IgD-negative memory B cell (primary cell): Measurements from ENCODE around the gene GCC1. TPM values are rescaled to one million over a fixed set of nuclear protein-coding genes. Genes with fewer than 3 reads are reported as not detected.
A peak's percentile ranks its signal among the peaks of the same experiment; 100 is the strongest.

ENCODE experiments used
- H3K27ac Mint-ChIP-seq, 3 donors: one replicate each; pipeline ENCODE4 v1.8.0; 2020 to 2022; ENCODE audit warnings: mild to moderate bottlenecking in 3 of 3, mixed read lengths in 3 of 3, moderate library complexity in 1 of 3
- H3K27me3 Mint-ChIP-seq: one replicate; pipeline ENCODE4 v1.8.0; 2021; ENCODE audit warnings: mixed read lengths
- H3K36me3 Mint-ChIP-seq: one replicate; pipeline ENCODE4 v1.8.0; 2020; ENCODE audit warnings: mild to moderate bottlenecking, mixed read lengths
- H3K4me1 Mint-ChIP-seq, 3 donors: one replicate each; pipeline ENCODE4 v1.8.0; 2020 to 2022; ENCODE audit warnings: mixed read lengths in 3 of 3, mild to moderate bottlenecking in 1 of 3
- H3K4me3 Mint-ChIP-seq, 4 donors: one replicate each; pipeline ENCODE4 v1.8.0; 2020 to 2022; ENCODE audit warnings: mild to moderate bottlenecking in 4 of 4, mixed read lengths in 4 of 4, moderate library complexity in 3 of 4
- H3K9me3 Mint-ChIP-seq, 3 donors: one replicate each; pipeline ENCODE4 v1.8.0; 2020 to 2021; ENCODE audit warnings: mixed read lengths in 3 of 3, mild to moderate bottlenecking in 1 of 3
- polyA plus RNA-seq: library from polyadenylated mRNA; unstranded; fragments of 300-500 nt; fragmentation: Illumina TruSeq; gene quantifications from one replicate; pipeline ENCODE4 v1.2.3, GENCODE V29; 2021

GCC1 gene, protein sequence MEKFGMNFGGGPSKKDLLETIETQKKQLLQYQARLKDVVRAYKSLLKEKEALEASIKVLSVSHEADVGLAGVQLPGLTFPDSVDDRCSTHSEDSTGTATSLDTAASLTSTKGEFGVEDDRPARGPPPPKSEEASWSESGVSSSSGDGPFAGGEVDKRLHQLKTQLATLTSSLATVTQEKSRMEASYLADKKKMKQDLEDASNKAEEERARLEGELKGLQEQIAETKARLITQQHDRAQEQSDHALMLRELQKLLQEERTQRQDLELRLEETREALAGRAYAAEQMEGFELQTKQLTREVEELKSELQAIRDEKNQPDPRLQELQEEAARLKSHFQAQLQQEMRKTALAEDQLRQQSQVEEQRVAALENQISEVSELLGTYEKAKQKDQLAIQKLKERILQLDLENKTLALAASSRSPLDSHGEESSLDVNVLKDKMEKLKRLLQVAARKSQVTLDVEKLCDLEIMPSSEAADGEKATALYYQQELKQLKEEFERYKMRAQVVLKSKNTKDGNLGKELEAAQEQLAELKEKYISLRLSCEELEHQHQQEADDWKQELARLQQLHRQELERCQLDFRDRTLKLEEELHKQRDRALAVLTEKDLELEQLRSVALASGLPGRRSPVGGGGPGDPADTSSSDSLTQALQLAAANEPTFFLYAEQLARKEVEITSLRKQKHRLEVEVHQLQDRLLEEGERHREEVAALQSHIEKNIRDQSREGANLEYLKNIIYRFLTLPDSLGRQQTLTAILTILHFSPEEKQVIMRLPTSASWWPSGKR
- 28.8 TPM for polyA plus RNA-seq

DNA sequence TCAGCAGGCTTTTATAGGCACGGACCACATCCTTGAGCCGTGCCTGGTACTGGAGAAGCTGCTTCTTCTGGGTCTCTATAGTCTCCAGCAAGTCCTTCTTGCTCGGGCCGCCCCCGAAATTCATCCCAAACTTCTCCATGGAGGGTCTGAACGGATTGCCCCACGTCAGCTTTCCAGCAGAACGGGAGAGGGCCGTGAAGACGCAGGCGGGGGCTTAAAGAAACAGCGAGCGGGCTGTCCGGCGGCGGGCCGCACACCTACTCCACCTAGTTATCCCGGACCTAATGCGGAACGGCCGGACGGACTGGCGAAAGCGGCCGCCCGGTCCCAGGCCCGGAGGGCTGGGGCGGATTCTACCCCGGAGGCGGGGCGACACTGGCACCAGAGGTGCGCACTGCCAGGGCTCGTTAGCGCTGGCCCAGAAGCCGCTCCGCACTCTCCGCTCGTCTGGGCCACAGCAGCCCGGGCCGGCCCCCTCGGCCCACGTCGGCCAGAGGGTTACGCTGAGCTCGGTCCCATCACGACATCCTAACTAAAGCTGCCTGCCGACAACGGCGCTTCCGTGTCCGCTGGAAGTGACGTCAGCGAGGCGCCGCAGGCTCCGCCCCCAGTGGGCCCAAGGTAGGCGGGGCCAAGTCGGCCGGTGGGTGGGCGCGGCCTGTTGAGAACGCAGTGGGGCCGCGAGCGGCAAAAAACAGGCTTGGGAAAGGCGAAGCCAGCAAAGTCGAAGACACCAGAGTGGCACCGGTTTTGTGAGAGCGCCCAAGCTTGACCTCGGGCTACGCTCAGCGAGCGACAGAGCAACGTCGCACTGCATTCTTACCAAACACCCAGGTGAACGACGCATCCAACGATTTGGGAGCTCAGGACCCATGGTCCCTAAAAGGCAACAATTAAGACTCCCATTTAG is at the start of gene GCC1:
Gene GCC1 (minus strand): TSS at position 553 of the 910 bp plus-strand sequence. CDS start 414 bp downstream, at position 139.
- Mint-ChIP-seq H3K27me3 (peaks cover 1% of the 10 kb centered on the region), H3K27ac (peak within 1 kb of the TSS; percentile 61 to 91 (median 86)), H3K4me1 (peaks cover 31 to 62% (median 49%) of the 10 kb centered on the region in 3 donors), H3K36me3 (peaks cover 4% of the 10 kb centered on the region), H3K4me3 (peak within 1 kb of the TSS; percentile 95 to 96 (median 96)), H3K9me3 (no peaks in the 10 kb centered on the region)

DNA sequence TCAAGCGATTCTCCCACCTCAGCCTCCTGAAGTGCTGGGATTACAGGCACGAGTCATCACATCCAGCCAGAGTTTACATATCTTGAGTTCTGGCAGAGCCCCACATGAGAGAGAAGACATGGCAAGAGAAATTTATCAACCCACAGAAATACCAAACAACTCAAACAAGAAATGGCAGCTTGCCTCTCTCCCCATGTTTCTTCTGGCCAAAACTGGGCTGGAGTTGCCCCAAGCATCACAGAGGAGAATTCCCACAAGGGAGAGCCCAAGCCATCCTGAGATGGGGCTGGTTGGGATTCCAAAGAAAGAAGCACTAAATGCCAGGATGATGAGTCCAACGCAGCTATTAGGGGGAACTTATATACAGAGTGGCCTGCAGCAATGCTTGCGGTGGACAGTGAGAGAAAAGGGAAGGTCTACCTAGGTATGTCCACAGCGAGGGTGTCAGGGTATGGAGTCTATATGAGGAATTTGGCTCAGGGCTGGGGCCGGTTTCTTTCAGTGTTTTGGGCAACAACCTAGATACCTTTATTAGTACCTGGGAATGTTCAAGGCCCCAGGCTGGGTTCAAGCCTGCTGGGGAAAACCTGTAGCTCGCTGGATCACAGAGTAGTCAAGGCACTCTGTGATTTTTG is 47.0 kb upstream of the GCC1 start:
- H3K36me3 Mint-ChIP-seq, result peaks cover 5% of the 10 kb centered on the region
- H3K27ac Mint-ChIP-seq, result no peak overlapping the region
- H3K9me3 Mint-ChIP-seq, result peaks cover 0 to 3% (median 1%) of the 10 kb centered on the region in 3 donors
- H3K4me1 Mint-ChIP-seq, result peaks cover 0 to 4% (median 0%) of the 10 kb centered on the region in 3 donors
- peaks cover 26% of the 10 kb centered on the region for H3K27me3 Mint-ChIP-seq
- no peak overlapping the region for H3K4me3 Mint-ChIP-seq

DNA sequence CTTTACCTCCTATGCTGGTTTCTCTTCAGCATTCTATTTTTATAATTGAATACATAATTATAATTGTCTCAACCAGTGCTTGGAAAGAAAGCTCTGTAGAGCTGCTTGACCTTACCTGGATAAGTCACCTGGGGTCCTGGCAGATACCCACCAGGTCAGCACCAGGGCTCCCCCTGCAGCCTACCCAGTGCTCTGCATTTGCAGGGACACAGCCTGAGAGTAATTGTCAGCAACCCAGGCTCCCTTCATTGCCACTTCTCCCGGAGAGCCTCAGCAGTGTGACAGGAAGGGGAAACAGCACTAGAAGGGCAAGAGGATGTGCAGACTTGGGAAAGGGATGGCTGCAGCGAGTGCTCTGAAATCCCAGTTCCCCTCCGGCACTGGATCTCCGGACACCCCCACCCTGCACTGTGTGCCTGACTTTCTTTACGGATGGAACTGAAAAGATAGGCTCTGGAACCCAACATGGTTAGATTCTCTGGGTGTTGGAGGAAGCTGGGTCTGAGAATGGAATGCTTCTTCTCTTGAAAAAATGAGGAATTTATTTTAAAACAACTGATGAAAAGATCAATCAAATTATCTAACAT is 44.0 kb upstream of the GCC1 start:
- Mint-ChIP-seq H3K4me1 (peaks cover 0 to 4% (median 0%) of the 10 kb centered on the region in 3 donors), H3K4me3 (no peak overlapping the region), H3K36me3 (peaks cover 2% of the 10 kb centered on the region), H3K27ac (no peak overlapping the region), H3K27me3 (peaks cover 20% of the 10 kb centered on the region), H3K9me3 (peaks cover 0 to 3% (median 1%) of the 10 kb centered on the region in 3 donors)

DNA sequence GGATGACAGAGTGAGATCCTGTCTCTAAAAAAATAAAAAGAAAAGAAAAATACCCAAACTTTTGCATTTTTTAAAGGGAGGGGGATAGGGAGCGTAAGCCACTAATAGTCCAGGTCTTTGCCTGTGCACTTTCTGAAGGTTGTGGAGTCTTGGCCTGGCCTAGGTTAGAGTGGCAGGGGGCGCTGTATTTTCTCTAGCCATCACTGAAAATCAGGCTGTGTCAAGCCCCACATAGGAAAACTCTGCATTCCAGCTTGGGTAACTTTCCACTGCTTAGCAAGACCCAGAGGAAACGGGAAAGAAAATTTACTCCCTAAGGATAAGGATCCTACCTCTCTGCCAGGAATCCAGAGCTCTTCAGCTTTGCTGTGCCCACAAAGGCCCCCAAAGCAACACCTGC is 43.0 kb upstream of the GCC1 start:
- H3K27ac Mint-ChIP-seq, result no peak overlapping the region
- peaks cover 2% of the 10 kb centered on the region for H3K36me3 Mint-ChIP-seq
- H3K4me1 Mint-ChIP-seq, result peaks cover 0 to 4% (median 0%) of the 10 kb centered on the region in 3 donors
- H3K9me3 Mint-ChIP-seq, result peaks cover 0 to under 1% (median 0%) of the 10 kb centered on the region in 3 donors
- peaks cover 16% of the 10 kb centered on the region for H3K27me3 Mint-ChIP-seq
- no peak overlapping the region for H3K4me3 Mint-ChIP-seq

DNA sequence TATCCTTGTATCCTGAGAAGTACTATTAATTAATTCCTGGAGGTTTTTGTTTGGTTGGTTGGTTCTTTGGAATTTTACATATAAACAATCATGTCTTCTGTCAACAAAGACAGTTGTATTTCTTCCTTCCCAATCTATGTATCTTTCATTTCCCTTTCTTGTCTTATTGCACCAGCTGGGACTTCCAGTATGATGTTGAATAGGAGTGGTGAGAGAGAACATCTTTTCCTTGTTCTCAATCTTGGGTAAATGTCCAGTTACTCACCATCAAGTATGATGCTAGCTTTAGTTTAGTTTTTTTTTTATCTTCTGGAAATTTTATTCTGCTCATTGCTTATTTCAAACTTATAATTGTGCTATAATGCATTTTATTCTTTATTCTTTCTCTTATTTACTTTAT is 39.9 kb upstream of the GCC1 start:
- H3K4me3 Mint-ChIP-seq, result no peak overlapping the region

DNA sequence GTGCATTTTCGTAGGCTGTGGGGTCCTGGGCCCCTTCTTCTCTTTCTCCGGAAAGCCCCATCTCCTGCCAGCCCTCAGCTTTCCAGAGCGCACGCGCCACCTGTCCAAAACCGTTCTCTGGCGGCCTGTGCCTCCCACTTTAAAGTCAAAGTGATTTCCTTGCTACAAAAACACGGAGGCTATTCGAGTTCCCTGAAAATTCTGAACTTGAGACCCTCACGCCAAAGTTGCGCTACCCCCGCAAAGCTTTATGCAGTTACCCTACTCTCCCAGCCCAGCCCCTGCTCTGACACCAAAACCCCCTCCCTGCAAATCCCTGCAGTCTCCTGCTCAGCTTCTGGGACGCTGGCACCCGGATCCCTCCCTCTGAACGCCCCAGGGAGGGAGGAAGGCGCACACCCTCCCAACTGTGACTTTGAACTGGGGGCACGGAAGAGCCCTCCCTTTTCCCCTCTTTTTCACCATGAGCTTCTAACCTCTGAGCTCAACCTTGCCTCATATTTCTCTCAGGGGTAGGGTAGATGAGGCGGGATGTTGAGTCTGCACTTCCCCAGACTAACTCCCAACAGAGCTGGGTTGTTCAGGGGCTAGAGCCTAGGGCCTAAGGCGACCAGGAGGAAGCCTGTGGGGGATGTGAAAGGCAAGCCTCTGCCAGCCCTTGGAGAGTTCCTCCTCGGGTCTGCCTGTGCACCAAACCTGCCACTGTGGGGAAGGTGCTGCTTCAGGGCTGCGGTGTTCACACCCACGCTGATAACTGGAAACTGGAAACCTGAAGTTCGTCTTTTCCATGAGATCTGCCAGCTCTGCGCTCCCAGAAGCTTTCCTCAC is 35.2 kb upstream of the GCC1 start:
- Mint-ChIP-seq H3K27ac (no peak overlapping the region), H3K27me3 (peaks cover 42% of the 10 kb centered on the region), H3K36me3 (no peaks in the 10 kb centered on the region), H3K9me3 (no peaks in the 10 kb centered on the region), H3K4me1 (peaks cover 0 to 5% (median 0%) of the 10 kb centered on the region in 3 donors), H3K4me3 (peak overlapping the region in 1 of 4 donors; percentile 56)

More for the DNA sequence above, 39.9 kb upstream of the GCC1 start:
- Mint-ChIP-seq H3K36me3 (no peaks in the 10 kb centered on the region), H3K27me3 (peaks cover 20% of the 10 kb centered on the region), H3K9me3 (no peaks in the 10 kb centered on the region), H3K4me1 (peaks cover 0 to 5% (median 0%) of the 10 kb centered on the region in 3 donors), H3K27ac (no peak overlapping the region)

DNA sequence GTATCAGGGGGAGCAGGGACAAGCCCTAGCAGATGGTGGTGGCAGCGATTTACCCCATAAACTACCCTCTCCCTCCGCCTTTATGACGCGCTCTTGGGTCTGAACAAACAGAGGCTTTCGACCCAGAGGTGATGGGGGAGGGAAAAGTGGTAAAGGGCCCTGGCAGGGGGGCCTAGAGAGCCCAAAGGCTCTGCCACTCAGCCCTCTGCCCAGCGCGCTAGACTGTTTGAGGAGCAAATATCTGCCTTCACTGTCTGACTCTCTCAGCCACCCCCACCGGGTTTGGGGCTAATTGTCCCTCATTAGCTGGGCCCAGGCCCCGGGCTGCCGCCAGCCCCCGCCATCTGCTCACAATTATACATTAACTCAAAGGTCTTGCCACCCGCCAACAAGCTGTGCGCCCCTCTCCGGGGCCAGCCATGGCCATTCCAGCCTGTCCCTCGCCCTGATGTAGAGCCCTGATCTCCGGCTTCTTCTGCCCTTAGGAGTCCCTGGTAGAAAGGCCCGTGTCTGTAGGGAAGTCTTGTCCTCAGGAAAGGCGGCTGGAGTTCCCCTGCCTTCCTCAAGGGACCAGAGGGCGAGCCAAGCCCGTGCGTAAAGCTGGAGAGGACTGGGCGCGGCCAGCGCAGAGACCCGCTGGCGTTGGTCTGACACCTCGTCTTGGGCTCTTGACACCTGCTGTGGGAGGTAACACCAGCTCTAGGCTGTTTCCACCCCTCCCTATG is 34.4 kb upstream of the GCC1 start:
- Mint-ChIP-seq H3K36me3 (no peaks in the 10 kb centered on the region), H3K4me1 (peaks cover 0 to 5% (median 0%) of the 10 kb centered on the region in 3 donors), H3K27me3 (peaks cover 46% of the 10 kb centered on the region), H3K4me3 (no peak overlapping the region), H3K27ac (no peak overlapping the region), H3K9me3 (no peaks in the 10 kb centered on the region)

DNA sequence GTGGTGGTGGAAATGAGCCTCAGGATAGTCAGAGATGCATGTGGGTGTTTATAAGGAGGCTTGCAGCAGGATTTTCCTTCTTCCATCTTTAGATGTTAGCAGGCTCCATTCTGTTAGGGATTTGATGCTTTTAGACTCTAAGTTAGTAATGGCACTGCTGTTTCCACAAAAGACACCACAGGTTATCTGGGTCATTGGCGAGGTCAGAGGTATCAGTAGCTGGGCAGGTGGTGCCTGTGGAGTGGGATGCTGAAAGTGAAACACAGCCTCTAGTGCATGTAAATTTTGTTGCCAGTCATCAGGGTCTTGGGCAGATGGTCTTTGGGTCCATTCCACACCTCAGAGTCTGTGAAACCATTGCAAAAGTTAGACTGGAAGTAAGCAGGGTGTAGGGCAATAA is 33.4 kb upstream of the GCC1 start:
- Mint-ChIP-seq H3K4me1 (peaks cover 0 to 5% (median 0%) of the 10 kb centered on the region in 3 donors), H3K27me3 (peaks cover 49% of the 10 kb centered on the region), H3K4me3 (no peak overlapping the region), H3K27ac (no peak overlapping the region), H3K9me3 (no peaks in the 10 kb centered on the region), H3K36me3 (no peaks in the 10 kb centered on the region)

DNA sequence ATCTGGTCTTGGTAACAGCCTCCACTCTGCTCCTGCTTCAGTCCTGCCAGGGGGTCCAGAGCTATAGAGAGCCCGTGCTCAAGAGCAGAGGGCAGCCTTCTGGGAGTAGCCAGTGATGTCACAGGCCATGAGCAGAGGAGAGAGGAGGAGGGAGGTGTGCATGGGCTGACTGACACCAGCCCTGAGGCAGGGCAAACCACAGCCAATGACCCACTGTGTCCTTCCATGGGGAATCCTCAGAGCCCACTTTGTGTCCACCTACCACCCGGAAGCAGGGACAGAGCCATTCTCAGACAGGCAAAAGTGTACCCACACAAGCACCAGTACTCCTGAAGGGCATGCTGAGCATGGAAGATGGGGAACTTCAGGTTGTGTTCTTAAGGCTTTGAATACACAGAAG is 32.6 kb upstream of the GCC1 start, which contains the start of gene PAX4:
Gene PAX4 (minus strand): TSS at position 101 of the 400 bp plus-strand sequence. CDS start 2,214 bp downstream, outside the sequence.
- Mint-ChIP-seq H3K4me3 (no peak within 1 kb of the TSS), H3K9me3 (no peaks in the 10 kb centered on the region), H3K27me3 (peaks cover 52% of the 10 kb centered on the region), H3K27ac (no peak within 1 kb of the TSS), H3K36me3 (no peaks in the 10 kb centered on the region), H3K4me1 (peaks cover 0 to 5% (median 0%) of the 10 kb centered on the region in 3 donors)

DNA sequence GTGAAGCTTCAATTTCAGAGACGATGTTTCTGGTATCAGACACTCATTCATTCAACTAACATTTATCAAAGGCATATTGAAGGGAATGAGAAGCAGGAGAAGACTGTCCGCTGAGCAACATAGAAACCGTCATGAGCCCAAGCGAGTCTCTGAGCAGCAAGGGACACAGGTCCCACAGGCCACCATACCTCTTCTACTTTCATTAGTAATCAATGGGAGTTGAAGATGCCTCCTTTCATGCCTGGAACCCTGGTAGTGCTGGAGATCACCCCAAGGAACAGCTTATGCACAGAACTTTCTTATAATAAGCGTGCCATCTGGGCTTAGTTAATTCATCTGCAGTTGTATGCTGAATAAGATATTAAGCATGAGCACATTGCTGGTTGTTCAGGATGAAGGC is 31.3 kb upstream of the GCC1 start:
- Mint-ChIP-seq H3K36me3 (peaks cover 2% of the 10 kb centered on the region), H3K9me3 (peaks cover 0 to 1% (median 0%) of the 10 kb centered on the region in 3 donors)

DNA sequence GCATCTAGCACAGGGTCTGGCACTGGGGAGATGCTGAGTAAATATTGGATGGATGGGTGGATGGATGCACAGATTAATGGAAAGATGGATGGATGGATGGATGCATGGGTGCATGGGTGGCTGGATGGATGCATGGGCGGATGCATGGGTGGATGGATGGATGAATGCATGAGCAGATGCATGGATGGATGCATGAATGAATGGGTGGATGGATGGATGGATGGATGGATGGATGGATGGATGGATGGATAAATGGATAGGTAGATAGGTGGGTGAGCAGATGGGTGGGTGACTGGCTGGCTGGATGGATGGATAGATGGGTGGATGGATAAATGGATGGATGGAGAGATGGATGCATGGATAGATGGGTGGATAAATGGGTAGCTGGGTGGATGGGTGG is 26.9 kb upstream of the GCC1 start:
- Mint-ChIP-seq H3K9me3 (peaks cover 3 to 4% (median 3%) of the 10 kb centered on the region in 3 donors), H3K4me1 (no peaks in the 10 kb centered on the region), H3K36me3 (peaks cover 2% of the 10 kb centered on the region), H3K27ac (peak overlapping the region in 1 of 3 donors; percentile 88), H3K4me3 (no peak overlapping the region), H3K27me3 (peaks cover 16% of the 10 kb centered on the region)

More for the DNA sequence above, 31.3 kb upstream of the GCC1 start:
- Mint-ChIP-seq H3K27me3 (peaks cover 51% of the 10 kb centered on the region), H3K4me3 (no peak overlapping the region), H3K27ac (no peak overlapping the region), H3K4me1 (peaks cover 0 to 5% (median 0%) of the 10 kb centered on the region in 3 donors)

DNA sequence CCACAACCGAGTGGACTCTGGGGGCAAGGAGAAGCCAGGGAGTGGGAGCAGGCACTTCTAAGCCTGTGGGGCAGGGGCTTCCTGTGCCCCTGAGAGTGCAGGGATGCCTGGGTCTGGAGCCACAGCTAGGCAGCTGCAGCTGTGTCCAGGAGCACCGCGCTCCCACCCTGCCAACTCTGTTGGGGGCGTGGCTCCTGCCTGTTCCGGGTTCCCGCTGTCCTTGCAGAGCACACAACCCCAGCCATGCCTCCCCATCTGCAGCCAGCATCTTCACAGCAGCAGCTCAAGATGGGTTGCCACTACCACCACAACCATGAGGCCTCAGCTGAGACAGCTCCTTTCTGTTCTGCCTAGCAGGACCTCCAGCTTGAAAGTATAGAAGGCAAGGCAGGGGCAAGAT is 23.9 kb upstream of the GCC1 start:
- peaks cover 3 to 4% (median 4%) of the 10 kb centered on the region in 3 donors for H3K9me3 Mint-ChIP-seq
- H3K4me1 Mint-ChIP-seq, result no peaks in the 10 kb centered on the region
- peaks cover 2% of the 10 kb centered on the region for H3K36me3 Mint-ChIP-seq
- peaks cover 10% of the 10 kb centered on the region for H3K27me3 Mint-ChIP-seq
- H3K4me3 Mint-ChIP-seq, result no peak overlapping the region
- H3K27ac Mint-ChIP-seq, result no peak overlapping the region
